IMR-90 (cell line): ENCODE results near the gene PAMR1. TPM values are rescaled to one million over a fixed set of nuclear protein-coding genes. Genes with fewer than 3 reads are reported as not detected.

Experiments
- ATAC-seq: fragments of 200-7000 bp; cut with Tn5 transposase; 2 replicates; pipeline ENCODE4 v1.9.1; 2020; ENCODE audit warnings: low read depth, mild to moderate bottlenecking, moderate library complexity
- BruUV-seq: library from RNA; stranded (reverse); fragments of 400-500 nt; replicated peaks from 2 replicates; lab custom pipeline; 2021; lab: Mats Ljungman, UMichigan
- CTCF ChIA-PET: fragments of 300-600 bp; formaldehyde crosslinking; extraction: SDS; loops from one replicate; lab custom pipeline; 2021; ENCODE audit warnings: antibody characterized with exemption; lab: Yijun Ruan, JAX
- POLR2A ChIA-PET: fragments of 300-600 bp; sonication (Branson Sonifier 250); formaldehyde crosslinking; loops from one replicate; lab custom pipeline; 2022; ENCODE audit warnings: antibody characterized with exemption; ENCODE audit not compliant: unreplicated experiment; lab: Charles Lee
- DNase-seq: peaks from one replicate; pipeline ENCODE4 v3.0.0; 2013
- H2AFZ ChIP-seq: replicated peaks from 2 replicates; pipeline ENCODE3; 2013; ENCODE audit warnings: low read length, mild to moderate bottlenecking; ENCODE audit not compliant: poor library complexity
- H2AK5ac ChIP-seq: 2 replicates; pipeline ENCODE4 v1.6.1; 2013; ENCODE audit warnings: low read depth, low read length, inconsistent platforms
- H2AK9ac ChIP-seq: replicated peaks from 2 replicates; pipeline ENCODE3; 2013; ENCODE audit warnings: mild to moderate bottlenecking, low read depth, low read length, moderate library complexity; ENCODE audit not compliant: poor library complexity
- H2BK120ac ChIP-seq: 2 replicates; pipeline ENCODE4 v1.6.1; 2013; ENCODE audit warnings: low read depth, low read length, inconsistent platforms
- H2BK15ac ChIP-seq: 3 replicates; pipeline ENCODE4 v1.6.1; 2013; ENCODE audit warnings: low read depth, low read length, inconsistent platforms
- H2BK20ac ChIP-seq: 2 replicates; pipeline ENCODE4 v1.6.1; 2013; ENCODE audit warnings: low read depth, mild to moderate bottlenecking, inconsistent platforms, low read length, moderate library complexity
- H2BK5ac ChIP-seq: 2 replicates; pipeline ENCODE4 v1.6.1; 2013; ENCODE audit warnings: mild to moderate bottlenecking, low read depth, low read length, inconsistent platforms; ENCODE audit not compliant: poor library complexity, severe bottlenecking
- H3K14ac ChIP-seq: replicated peaks from 2 replicates; pipeline ENCODE4 v1.6.1; 2013; ENCODE audit warnings: low read depth, low read length, inconsistent platforms
- H3K18ac ChIP-seq: 2 replicates; pipeline ENCODE4 v1.6.1; 2013; ENCODE audit warnings: low read depth, low read length, control low read depth
- H3K23ac ChIP-seq: 2 replicates; pipeline ENCODE4 v1.6.1; 2013; ENCODE audit warnings: low read depth, low read length, inconsistent platforms
- H3K27ac ChIP-seq: 2 replicates; pipeline ENCODE4 v1.5.1; 2013; ENCODE audit warnings: mild to moderate bottlenecking, control low read depth, low read length; ENCODE audit not compliant: insufficient read depth
- H3K27me3 ChIP-seq: 2 replicates; pipeline ENCODE4 v1.6.1; 2013; ENCODE audit warnings: low read length; ENCODE audit not compliant: control insufficient read depth, insufficient read depth
- H3K36me3 ChIP-seq: 2 replicates; pipeline ENCODE4 v1.6.1; 2013; ENCODE audit warnings: low read length, mixed read lengths; ENCODE audit not compliant: control insufficient read depth, insufficient read depth
- H3K4ac ChIP-seq: 2 replicates; pipeline ENCODE4 v1.6.1; 2013; ENCODE audit warnings: low read depth, low read length, inconsistent platforms
- H3K4me1 ChIP-seq: 2 replicates; pipeline ENCODE4 v1.6.1; 2013; ENCODE audit warnings: low read length, mixed read lengths; ENCODE audit not compliant: control insufficient read depth, insufficient read depth
- H3K4me2 ChIP-seq: 2 replicates; pipeline ENCODE4 v1.6.1; 2013; ENCODE audit warnings: low read depth, mild to moderate bottlenecking, control low read depth, low read length, moderate library complexity
- H3K4me3 ChIP-seq: 2 replicates; pipeline ENCODE4 v1.5.1; 2013; ENCODE audit warnings: low read depth, mild to moderate bottlenecking, control low read depth, low read length, moderate library complexity; ENCODE audit not compliant: insufficient read depth
- H3K56ac ChIP-seq: 2 replicates; pipeline ENCODE4 v1.6.1; 2013; ENCODE audit warnings: low read length, inconsistent platforms; ENCODE audit not compliant: insufficient read depth; ENCODE audit errors: extremely low read depth
- H3K79me1 ChIP-seq, 2 experiments: 2 replicates each; pipeline ENCODE4 v1.6.1; 2013; ENCODE audit warnings: low read length in 2 of 2, inconsistent platforms in 1 of 2, low read depth in 1 of 2
- H3K9ac ChIP-seq: 2 replicates; pipeline ENCODE4 v1.6.1; 2013; ENCODE audit warnings: low read depth, low read length, control low read depth
- H3K9me1 ChIP-seq: 2 replicates; pipeline ENCODE4 v1.6.1; 2013; ENCODE audit warnings: low read length, inconsistent platforms; ENCODE audit not compliant: insufficient read depth
- H3K9me3 ChIP-seq: 2 replicates; pipeline ENCODE4 v1.6.1; 2013; ENCODE audit warnings: low read length; ENCODE audit not compliant: control insufficient read depth, insufficient read depth
- H4K20me1 ChIP-seq: 2 replicates; pipeline ENCODE4 v1.6.1; 2013; ENCODE audit warnings: low read length, inconsistent platforms; ENCODE audit not compliant: insufficient read depth
- H4K5ac ChIP-seq: 2 replicates; pipeline ENCODE4 v1.6.1; 2013; ENCODE audit warnings: mild to moderate bottlenecking, low read depth, low read length, control low read depth
- H4K8ac ChIP-seq, 2 experiments: 2 replicates each; pipeline ENCODE4 v1.6.1; 2013; ENCODE audit warnings: low read depth in 2 of 2, low read length in 2 of 2, control low read depth in 1 of 2, inconsistent platforms in 1 of 2
- H4K91ac ChIP-seq: 2 replicates; pipeline ENCODE4 v1.6.1; 2013; ENCODE audit warnings: low read depth, low read length, inconsistent platforms; ENCODE audit not compliant: insufficient read depth
- BHLHE40 ChIP-seq: fragments of 150-350 bp; IDR thresholded peaks from 2 replicates; pipeline ENCODE4 v1.6.1; 2016; ENCODE audit warnings: mild to moderate bottlenecking, low read depth, low read length
- CEBPB ChIP-seq: IDR thresholded peaks from 2 replicates; pipeline ENCODE4 v1.6.1; 2012; ENCODE audit warnings: low read depth, low read length, improper control_type of control experiment
- CHD1 ChIP-seq: IDR thresholded peaks from 2 replicates; pipeline ENCODE4 v1.6.1; 2012; ENCODE audit warnings: low read depth, low read length, improper control_type of control experiment
- MAFK ChIP-seq: IDR thresholded peaks from 2 replicates; pipeline ENCODE4 v1.6.1; 2012; ENCODE audit warnings: low read depth, low read length, improper control_type of control experiment
- MAZ ChIP-seq: IDR thresholded peaks from 2 replicates; pipeline ENCODE4 v1.6.1; 2012; ENCODE audit warnings: low read depth, mild to moderate bottlenecking, low read length, improper control_type of control experiment, moderate library complexity, borderline replicate concordance
- MXI1 ChIP-seq: IDR thresholded peaks from 2 replicates; pipeline ENCODE4 v1.6.1; 2012; ENCODE audit warnings: low read depth, mild to moderate bottlenecking, low read length, moderate library complexity, borderline replicate concordance
- POLR2A ChIP-seq: IDR thresholded peaks from 2 replicates; pipeline ENCODE4 v1.6.1; 2012; ENCODE audit warnings: mild to moderate bottlenecking, low read depth, low read length
- RAD21 ChIP-seq: IDR thresholded peaks from 2 replicates; pipeline ENCODE4 v1.6.1; 2012; ENCODE audit warnings: low read length, improper control_type of control experiment
- RCOR1 ChIP-seq: IDR thresholded peaks from 2 replicates; pipeline ENCODE4 v1.6.1; 2012; ENCODE audit warnings: mild to moderate bottlenecking, low read length, improper control_type of control experiment; ENCODE audit not compliant: insufficient replicate concordance
- RFX5 ChIP-seq: IDR thresholded peaks from 2 replicates; pipeline ENCODE4 v1.8.0; 2012; ENCODE audit warnings: low read depth, mild to moderate bottlenecking, low read length, moderate library complexity
- SMC3 ChIP-seq: fragments of 150-350 bp; IDR thresholded peaks from 2 replicates; pipeline ENCODE4 v1.6.1; 2016; ENCODE audit warnings: low read depth, mild to moderate bottlenecking, antibody characterized with exemption, low read length, moderate library complexity
- WGBS, 2 experiments: methylation state at CpG; one replicate each; pipeline versions ENCODE4 v1.1.5 to v1.1.7; 2013; ENCODE audit warnings: missing lambda C conversion rate in 2 of 2; ENCODE audit not compliant: insufficient read length in 1 of 2; ENCODE audit errors: extremely low coverage in 2 of 2; 5-methylcytosine and 5-hydroxymethylcytosine counted together
- dilution Hi-C: fragments of 300-500 bp; cut with HindIII; formaldehyde crosslinking; loops from one replicate; pipeline ENCODE4 v1.14.3; 2018; ENCODE audit warnings: low sequenced_read_pairs; ENCODE audit not compliant: unreplicated experiment
- in situ Hi-C: fragments of 300-500 bp; cut with MboI; formaldehyde crosslinking; loops from 3 replicates; pipeline ENCODE4 v1.14.3; 2019; ENCODE audit warnings: low sequenced_read_pairs, inconsistent platforms, mixed read lengths
- intact Hi-C: fragments of 100-400 bp; cut with micrococcal nuclease; formaldehyde crosslinking; loops from 2 replicates; pipeline ENCODE4 v1.10.0; 2022
- polyA plus RNA-seq, 3 experiments: library from polyadenylated mRNA; depleted of rRNA; stranded (reverse); fragments of >200 nt; gene quantifications; 2 replicates each; pipeline ENCODE4 v1.2.3, GENCODE V29; 2012; ENCODE audit warnings: low replicate concordance in 1 of 3
- total RNA-seq: library from RNA; depleted of rRNA; stranded (reverse); fragments of >200 nt; gene quantifications from 2 replicates; pipeline ENCODE4 v1.2.3, GENCODE V29; 2012
- TF ChIP-seq, protein P1 (sequence below): fragments of 150-350 bp; IDR thresholded peaks from 2 replicates; pipeline ENCODE4 v1.6.1; 2017; ENCODE audit warnings: mild to moderate bottlenecking, antibody characterized with exemption, low read length, low read depth
- TF ChIP-seq, protein P2 (sequence below): conservative IDR thresholded peaks from 2 replicates; pipeline ENCODE4 v1.5.1; 2012; ENCODE audit warnings: mild to moderate bottlenecking, low read depth, low read length, improper control_type of control experiment
- TF ChIP-seq, protein P3 (sequence below): fragments of 150-350 bp; IDR thresholded peaks from 2 replicates; pipeline ENCODE4 v1.6.1; 2016; ENCODE audit warnings: low read depth, mild to moderate bottlenecking, low read length, moderate library complexity, borderline replicate concordance

PAMR1 gene
- total and polyA plus RNA-seq, 2 of the 4 experiments (the other 2 are of a cell fraction): 70.7 to 80.7 TPM

DNA sequence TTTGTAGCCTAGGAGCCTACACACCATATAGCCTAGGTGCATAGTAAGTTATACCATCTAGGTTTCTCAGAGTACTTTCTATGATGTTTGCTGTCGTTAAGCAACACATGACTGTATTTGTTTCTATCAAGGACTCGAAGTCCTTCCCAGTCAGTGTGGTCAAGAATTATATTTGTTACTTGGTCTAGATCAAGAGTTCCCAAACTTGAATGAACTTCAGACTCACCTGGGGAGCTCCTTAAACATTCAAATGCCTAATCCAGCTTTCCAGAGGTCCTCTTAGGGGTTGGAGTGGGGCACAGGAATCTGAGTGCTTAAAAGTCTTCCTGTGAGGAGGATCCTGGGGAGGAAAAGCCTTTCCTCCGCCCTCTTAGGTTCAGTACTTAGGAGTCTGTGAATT is 41.5 kb upstream of the PAMR1 start:
- H4K5ac ChIP-seq: no peak overlapping the region
- no peaks in the 10 kb centered on the region for H3K27me3 ChIP-seq
- CTCF ChIA-PET: no interaction called here
- peak overlapping the region; percentile 83; the same call in 1 of the 3 replicates for H2BK15ac ChIP-seq
- H3K23ac ChIP-seq: no peak overlapping the region
- in situ Hi-C loops: no loop called here
- H4K20me1 ChIP-seq: no peaks in the 10 kb centered on the region
- no peaks in the 10 kb centered on the region for H3K79me1 ChIP-seq
- no peaks in the 10 kb centered on the region for H3K9me1 ChIP-seq
- H4K91ac ChIP-seq: no peak overlapping the region
- WGBS, 2 experiments: no CpG with 5 or more reads among the region's 3 CpGs
- intact Hi-C loops: no loop called here
- H3K56ac ChIP-seq: no peak overlapping the region
- no peaks in the 10 kb centered on the region for H3K36me3 ChIP-seq
- TF ChIP-seq, protein P1, sequence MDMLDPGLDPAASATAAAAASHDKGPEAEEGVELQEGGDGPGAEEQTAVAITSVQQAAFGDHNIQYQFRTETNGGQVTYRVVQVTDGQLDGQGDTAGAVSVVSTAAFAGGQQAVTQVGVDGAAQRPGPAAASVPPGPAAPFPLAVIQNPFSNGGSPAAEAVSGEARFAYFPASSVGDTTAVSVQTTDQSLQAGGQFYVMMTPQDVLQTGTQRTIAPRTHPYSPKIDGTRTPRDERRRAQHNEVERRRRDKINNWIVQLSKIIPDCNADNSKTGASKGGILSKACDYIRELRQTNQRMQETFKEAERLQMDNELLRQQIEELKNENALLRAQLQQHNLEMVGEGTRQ: no peak
- no peak for TF ChIP-seq CHD1
- TF ChIP-seq CEBPB: no peak
- no peak for TF ChIP-seq RAD21
- TF ChIP-seq RCOR1: no peak
- no peak for TF ChIP-seq BHLHE40
- no peak for TF ChIP-seq MAZ
- TF ChIP-seq, protein P2, sequence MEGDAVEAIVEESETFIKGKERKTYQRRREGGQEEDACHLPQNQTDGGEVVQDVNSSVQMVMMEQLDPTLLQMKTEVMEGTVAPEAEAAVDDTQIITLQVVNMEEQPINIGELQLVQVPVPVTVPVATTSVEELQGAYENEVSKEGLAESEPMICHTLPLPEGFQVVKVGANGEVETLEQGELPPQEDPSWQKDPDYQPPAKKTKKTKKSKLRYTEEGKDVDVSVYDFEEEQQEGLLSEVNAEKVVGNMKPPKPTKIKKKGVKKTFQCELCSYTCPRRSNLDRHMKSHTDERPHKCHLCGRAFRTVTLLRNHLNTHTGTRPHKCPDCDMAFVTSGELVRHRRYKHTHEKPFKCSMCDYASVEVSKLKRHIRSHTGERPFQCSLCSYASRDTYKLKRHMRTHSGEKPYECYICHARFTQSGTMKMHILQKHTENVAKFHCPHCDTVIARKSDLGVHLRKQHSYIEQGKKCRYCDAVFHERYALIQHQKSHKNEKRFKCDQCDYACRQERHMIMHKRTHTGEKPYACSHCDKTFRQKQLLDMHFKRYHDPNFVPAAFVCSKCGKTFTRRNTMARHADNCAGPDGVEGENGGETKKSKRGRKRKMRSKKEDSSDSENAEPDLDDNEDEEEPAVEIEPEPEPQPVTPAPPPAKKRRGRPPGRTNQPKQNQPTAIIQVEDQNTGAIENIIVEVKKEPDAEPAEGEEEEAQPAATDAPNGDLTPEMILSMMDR: no peak
- no peak for TF ChIP-seq MAFK
- no peak for TF ChIP-seq POLR2A
- TF ChIP-seq, protein P3, sequence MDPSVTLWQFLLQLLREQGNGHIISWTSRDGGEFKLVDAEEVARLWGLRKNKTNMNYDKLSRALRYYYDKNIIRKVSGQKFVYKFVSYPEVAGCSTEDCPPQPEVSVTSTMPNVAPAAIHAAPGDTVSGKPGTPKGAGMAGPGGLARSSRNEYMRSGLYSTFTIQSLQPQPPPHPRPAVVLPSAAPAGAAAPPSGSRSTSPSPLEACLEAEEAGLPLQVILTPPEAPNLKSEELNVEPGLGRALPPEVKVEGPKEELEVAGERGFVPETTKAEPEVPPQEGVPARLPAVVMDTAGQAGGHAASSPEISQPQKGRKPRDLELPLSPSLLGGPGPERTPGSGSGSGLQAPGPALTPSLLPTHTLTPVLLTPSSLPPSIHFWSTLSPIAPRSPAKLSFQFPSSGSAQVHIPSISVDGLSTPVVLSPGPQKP: no peak
- TF ChIP-seq MXI1: no peak
- TF ChIP-seq RFX5: no peak
- TF ChIP-seq SMC3: no peak
- H2BK120ac ChIP-seq: no peak overlapping the region
- H3K4ac ChIP-seq: no peak overlapping the region
- H2BK20ac ChIP-seq: no peak overlapping the region
- H3K4me2 ChIP-seq: no peak overlapping the region
- no peak overlapping the region for H2AFZ ChIP-seq
- POLR2A ChIA-PET: no interaction called here
- 0 out of 2 replicates have a peak overlapping the region, but pooled peaks have one; percentile 4 for H3K18ac ChIP-seq
- H4K8ac ChIP-seq: no peak overlapping the region
- H3K27ac ChIP-seq: no peak overlapping the region
- DNase-seq (no peak), ATAC-seq (no peak)
- no peak overlapping the region for H2AK5ac ChIP-seq
- H2AK9ac ChIP-seq: no peak overlapping the region
- H3K9me3 ChIP-seq: no peaks in the 10 kb centered on the region
- dilution Hi-C loops: no loop called here
- no peak overlapping the region for H3K4me3 ChIP-seq
- BruUV-seq: no TSS peak
- no peak overlapping the region for H2BK5ac ChIP-seq
- no peak overlapping the region for H3K9ac ChIP-seq
- no peak overlapping the region for H3K14ac ChIP-seq
- H3K4me1 ChIP-seq: peaks cover 5% of the 10 kb centered on the region; the same call in 1 of the 2 replicates
